Glutamatergic neuron (in vitro differentiated cells): Measurements from ENCODE around the gene ATP7B. TPM values are rescaled to one million over a fixed set of nuclear protein-coding genes. Genes with fewer than 3 reads are reported as not detected.

Source experiments
- DNase-seq: peaks from one replicate; pipeline ENCODE4 v3.0.0; 2022
- H3K27ac Mint-ChIP-seq: one replicate; pipeline ENCODE4 v1.8.0; 2020; ENCODE audit warnings: mild to moderate bottlenecking, mixed read lengths, inconsistent platforms; ENCODE audit not compliant: unreplicated experiment
- H3K27me3 Mint-ChIP-seq: one replicate; pipeline ENCODE4 v1.8.0; 2020; ENCODE audit warnings: mild to moderate bottlenecking, moderate library complexity, mixed read lengths, inconsistent platforms; ENCODE audit not compliant: unreplicated experiment
- H3K36me3 Mint-ChIP-seq: one replicate; pipeline ENCODE4 v1.8.0; 2020; ENCODE audit warnings: mild to moderate bottlenecking, mixed read lengths, inconsistent platforms; ENCODE audit not compliant: unreplicated experiment
- H3K4me1 Mint-ChIP-seq: one replicate; pipeline ENCODE4 v1.8.0; 2020; ENCODE audit warnings: mild to moderate bottlenecking, low read depth, mixed read lengths, inconsistent platforms; ENCODE audit not compliant: unreplicated experiment
- H3K4me3 Mint-ChIP-seq: one replicate; pipeline ENCODE4 v1.8.0; 2020; ENCODE audit warnings: mild to moderate bottlenecking, mixed read lengths, inconsistent platforms; ENCODE audit not compliant: unreplicated experiment
- H3K9me3 Mint-ChIP-seq: one replicate; pipeline ENCODE4 v1.8.0; 2020; ENCODE audit warnings: mild to moderate bottlenecking, moderate library complexity, mixed read lengths, inconsistent platforms; ENCODE audit not compliant: unreplicated experiment
- CTCF ChIP-seq: fragments of 200-600 bp; sonication (generic); IDR thresholded peaks from one replicate; pipeline ENCODE4 v1.5.0; 2021; ENCODE audit not compliant: partially characterized antibody, unreplicated experiment
- total RNA-seq: library from RNA; stranded (reverse); fragmentation: NEBNext Ultra II Directional; extraction: Animal tissue kit (Norgen Biotek cat#: 25700); gene quantifications from one replicate; pipeline ENCODE4 v1.2.1, GENCODE V29; 2021; ENCODE audit not compliant: unreplicated experiment

Gene ATP7B
- total RNA-seq, 1 donor from 2014 or later, result 17.4 TPM

DNA sequence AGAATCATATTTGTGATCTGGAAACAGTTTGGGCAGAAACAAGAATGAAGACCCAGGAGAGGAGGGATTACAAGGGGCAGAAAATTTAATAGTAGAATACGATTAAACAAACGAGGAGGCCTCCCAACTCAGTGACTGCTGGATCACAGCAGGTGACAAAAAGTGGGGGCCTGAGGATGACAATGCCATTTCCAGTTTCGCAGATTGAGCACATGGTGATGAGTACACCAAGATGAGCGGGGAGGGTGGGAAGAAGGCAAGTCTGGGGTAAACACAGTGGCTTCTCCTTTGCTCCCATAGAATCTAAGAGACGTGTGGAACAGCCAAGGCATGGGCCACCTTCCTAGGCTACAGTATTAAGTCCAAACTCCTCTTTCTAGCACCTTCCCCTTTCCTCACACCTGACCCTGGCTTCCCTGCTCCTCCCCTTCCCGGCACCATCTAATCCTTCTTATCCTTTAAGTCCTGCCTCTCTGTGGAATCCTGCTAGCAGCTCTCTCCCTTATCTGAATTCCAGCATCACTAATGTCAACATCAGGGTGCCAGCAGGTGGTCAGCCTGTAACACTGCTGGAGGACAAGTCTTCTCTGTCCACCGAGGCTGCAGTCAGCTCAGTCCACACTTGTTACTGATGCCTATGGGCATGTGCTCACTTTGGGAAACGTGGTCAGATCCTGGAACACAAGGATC is 13.5 kb downstream of the ATP7B start:
- H3K27me3 Mint-ChIP-seq, result no peaks in the 10 kb centered on the region
- TF ChIP-seq CTCF, result no peak
- H3K4me3 Mint-ChIP-seq, result no peak overlapping the region
- H3K4me1 Mint-ChIP-seq, result peaks cover 24% of the 10 kb centered on the region
- no peak overlapping the region for H3K27ac Mint-ChIP-seq
- H3K9me3 Mint-ChIP-seq, result peaks cover 2% of the 10 kb centered on the region
- H3K36me3 Mint-ChIP-seq, result no peaks in the 10 kb centered on the region
- DNase-seq, result no peak

- no peak overlapping the region for H3K27ac Mint-ChIP-seq
- H3K4me1 Mint-ChIP-seq, result peaks cover 24% of the 10 kb centered on the region
Observed at GRCh38 chr13:51997186-51997585, 14.1 kb downstream of the ATP7B start.

DNA sequence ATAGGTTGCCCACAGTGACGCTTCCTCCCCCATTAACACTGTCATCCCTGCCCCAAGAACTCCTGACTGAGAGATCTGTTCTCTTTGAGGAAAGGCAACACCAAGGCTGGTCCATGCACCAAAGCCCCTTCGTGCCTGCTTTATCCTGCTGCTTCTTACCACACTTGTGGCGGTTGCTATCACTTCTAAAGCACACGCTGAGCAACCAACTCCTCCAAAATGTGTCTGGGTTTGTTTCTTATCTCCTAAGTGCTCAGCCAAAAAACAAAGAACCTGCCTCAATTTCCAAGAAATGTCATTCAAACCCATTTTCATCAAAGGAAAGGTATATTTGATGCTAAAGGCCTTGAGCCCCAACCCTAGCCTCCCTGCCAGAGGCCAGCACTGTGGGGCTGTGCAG is 14.6 kb downstream of the ATP7B start:
- H3K4me1 Mint-ChIP-seq, result peaks cover 24% of the 10 kb centered on the region
- no peak overlapping the region for H3K27ac Mint-ChIP-seq
- H3K36me3 Mint-ChIP-seq, result no peaks in the 10 kb centered on the region
- H3K4me3 Mint-ChIP-seq, result no peak overlapping the region
- no peak for TF ChIP-seq CTCF
- no peak for DNase-seq
- H3K27me3 Mint-ChIP-seq, result no peaks in the 10 kb centered on the region
- peaks cover 2% of the 10 kb centered on the region for H3K9me3 Mint-ChIP-seq

More at GRCh38 chr13:51997186-51997585, 14.1 kb downstream of the ATP7B start:
- Mint-ChIP-seq H3K27me3 (no peaks in the 10 kb centered on the region), H3K36me3 (no peaks in the 10 kb centered on the region), H3K4me3 (no peak overlapping the region), H3K9me3 (peaks cover 2% of the 10 kb centered on the region)
- DNase-seq, result no peak
- no peak for TF ChIP-seq CTCF

DNA sequence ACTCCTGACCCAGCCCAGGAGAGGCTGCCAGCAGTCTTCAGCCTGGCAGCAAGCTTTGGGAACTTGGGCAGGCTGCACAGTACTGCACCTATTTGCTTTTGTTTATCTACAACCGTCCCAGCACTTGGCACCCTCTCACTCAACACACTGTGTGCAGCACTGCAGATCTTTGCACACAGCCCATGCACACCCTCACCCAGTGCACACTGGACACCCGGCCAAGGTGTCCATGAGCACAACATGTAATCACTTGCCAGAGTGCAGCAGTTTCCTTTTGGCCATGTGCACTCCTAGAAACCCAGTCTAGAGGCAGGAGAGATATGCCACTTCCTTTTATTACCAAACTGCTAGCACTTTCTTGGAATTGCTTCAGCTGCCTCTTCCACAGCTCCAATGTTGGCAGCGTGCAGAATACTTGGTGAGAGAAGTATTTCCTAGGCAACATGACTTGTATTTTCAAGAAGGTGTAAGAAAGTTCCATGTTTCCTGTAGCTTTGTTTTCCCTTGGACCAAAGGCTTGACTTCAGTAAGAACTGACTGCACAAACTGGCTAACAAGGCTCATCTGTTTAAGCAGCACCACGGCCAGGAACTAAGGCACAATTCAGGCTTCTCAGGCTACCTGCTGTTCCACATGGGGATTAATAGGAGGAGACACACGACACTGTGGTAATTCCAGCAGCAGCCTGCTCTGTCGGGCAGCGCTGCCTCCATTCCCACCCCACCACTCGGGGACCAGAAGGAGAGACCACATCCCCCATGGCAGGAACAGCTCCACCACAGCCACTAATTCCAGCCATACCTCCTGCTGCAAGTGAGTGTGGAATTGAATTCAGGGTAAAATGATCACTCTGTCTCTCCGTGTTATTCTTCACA is 15.3 kb downstream of the ATP7B start:
- Mint-ChIP-seq H3K27me3 (no peaks in the 10 kb centered on the region), H3K9me3 (peaks cover 2% of the 10 kb centered on the region), H3K27ac (no peak overlapping the region), H3K4me3 (no peak overlapping the region), H3K4me1 (peaks cover 24% of the 10 kb centered on the region), H3K36me3 (no peaks in the 10 kb centered on the region)
- no peak for DNase-seq
- no peak for TF ChIP-seq CTCF

DNA sequence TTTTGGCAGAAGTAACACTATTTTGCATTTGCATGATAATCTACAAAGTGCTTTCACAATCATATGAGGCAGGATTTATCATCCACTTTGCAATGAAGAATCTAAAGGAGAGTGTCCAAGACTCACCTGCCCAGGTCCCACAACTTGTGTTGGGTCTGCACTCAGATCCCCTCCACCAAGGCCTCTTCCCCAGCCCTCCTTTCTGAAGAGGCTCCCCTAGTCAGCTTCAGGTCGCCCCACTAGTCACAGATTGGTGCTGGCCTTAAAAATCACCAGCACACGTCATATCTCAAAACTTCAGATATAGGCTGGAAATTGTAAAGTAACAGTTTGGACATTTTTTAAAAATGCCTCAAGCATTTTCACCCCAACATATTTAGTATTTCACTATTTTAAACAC is 17.5 kb downstream of the ATP7B start:
- peaks cover 2% of the 10 kb centered on the region for H3K9me3 Mint-ChIP-seq
- DNase-seq, result no peak
- TF ChIP-seq CTCF, result no peak
- no peaks in the 10 kb centered on the region for H3K36me3 Mint-ChIP-seq
- H3K27ac Mint-ChIP-seq, result no peak overlapping the region
- no peak overlapping the region for H3K4me3 Mint-ChIP-seq
- no peaks in the 10 kb centered on the region for H3K27me3 Mint-ChIP-seq
- H3K4me1 Mint-ChIP-seq, result peaks cover 8% of the 10 kb centered on the region
